Uterus (tissue), 4 donors: Measurements from ENCODE around the gene ZNF729. TPM values are rescaled to one million over a fixed set of nuclear protein-coding genes. Genes with fewer than 3 reads are reported as not detected.

ENCODE experiments used
- DNase-seq, 2 donors: peaks; one replicate each; pipeline ENCODE4 v3.0.0-alpha.2; 2019 to 2020
- H3K27ac ChIP-seq, 2 donors: fragments of 200-600 bp; sonication (generic); 1 replicate in 1 of 2; 2 replicates in 1 of 2; pipeline ENCODE4 v1.5.1; 2016 to 2018
- H3K27me3 ChIP-seq, 2 donors: fragments of 200-600 bp; sonication (generic); one replicate each; pipeline ENCODE4 v1.5.1; 2018 to 2019; ENCODE audit warnings: control low read depth in 1 of 2
- H3K36me3 ChIP-seq, 2 donors: fragments of 200-600 bp; sonication (generic); one replicate each; pipeline ENCODE4 v1.5.1; 2019; ENCODE audit warnings: control low read depth in 1 of 2
- H3K4me1 ChIP-seq, 2 donors: fragments of 200-600 bp; sonication (generic); one replicate each; pipeline ENCODE4 v1.5.1; 2018 to 2019; ENCODE audit warnings: control low read depth in 1 of 2
- H3K4me3 ChIP-seq, 2 donors: fragments of 200-600 bp; sonication (generic); 1 replicate in 1 of 2; 2 replicates in 1 of 2; pipeline ENCODE4 v1.5.1; 2018 to 2019; ENCODE audit warnings: mild to moderate bottlenecking in 1 of 2
- H3K9me3 ChIP-seq, 2 donors: fragments of 200-600 bp; sonication (generic); one replicate each; pipeline ENCODE4 v1.5.1; 2019; ENCODE audit warnings: control low read depth in 1 of 2
- POLR2A ChIP-seq, 2 donors: fragments of 450-650 bp; IDR thresholded peaks; one replicate each; pipeline ENCODE4 v1.6.1; 2016; ENCODE audit warnings: antibody characterized with exemption in 2 of 2, mild to moderate bottlenecking in 1 of 2, moderate library complexity in 1 of 2
- intact Hi-C: fragments of 100-400 bp; cut with DNase I; formaldehyde crosslinking; loops from one replicate; pipeline ENCODE4 v1.15.1; 2023; ENCODE audit warnings: low total_unique reads
- small RNA-seq: library from RNA; depleted of rRNA; stranded (forward); fragments of <200 nt; gene quantifications from one replicate; pipeline ENCODE3, GENCODE V24; 2016
- total RNA-seq, 4 donors: library from RNA; depleted of rRNA in 3 of 4; stranded (reverse); fragments of >200 nt in 3 of 4; gene quantifications; one replicate each; pipeline versions ENCODE4 v1.1.0 to v1.2.4, GENCODE V29; 2014 to 2023
- TF ChIP-seq, protein P1 (sequence below), 4 experiments: fragments of 200-600 bp in 2 of 4; fragments of 450-650 bp in 2 of 4; sonication (generic) in 2 of 4; IDR thresholded peaks; one replicate each; pipeline ENCODE4 v1.5.1; 2016 to 2019; ENCODE audit warnings: antibody characterized with exemption in 4 of 4, mild to moderate bottlenecking in 2 of 4, moderate library complexity in 1 of 4
- donor health status: DM: yes; HTN: yes; CAD: no.

The ZNF729 gene
- total RNA-seq, 4 donors from 2014 or later, result 0.07 TPM; not detected in 3

DNA sequence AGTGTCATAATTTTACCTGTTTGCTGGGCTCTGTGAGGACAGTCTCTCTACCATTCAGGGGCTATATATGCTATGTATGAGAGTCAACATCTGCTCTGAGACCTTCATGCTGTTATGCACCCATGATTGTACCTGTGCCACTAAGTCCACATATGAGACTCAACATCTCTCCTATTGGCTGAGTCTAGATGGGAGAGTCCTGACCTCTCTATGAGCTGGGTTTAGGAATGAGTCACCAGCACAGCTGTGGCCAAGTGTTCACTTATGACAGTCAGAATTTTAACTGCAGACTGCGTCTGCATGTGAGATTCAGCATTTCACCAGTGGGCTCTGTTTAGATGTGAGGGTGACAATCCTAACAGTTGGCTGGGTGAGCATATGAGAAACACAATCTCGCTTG is 49.5 kb downstream of the ZNF729 start:
- Histone ChIP-seq H3K4me3 (no peak overlapping the region), H3K9me3 (no peaks in the 10 kb centered on the region), H3K4me1 (no peaks in the 10 kb centered on the region), H3K36me3 (no peaks in the 10 kb centered on the region), H3K27me3 (no peaks in the 10 kb centered on the region), H3K27ac (no peak overlapping the region)
- intact Hi-C loops, result no loop called here
- TF ChIP-seq, protein P1, sequence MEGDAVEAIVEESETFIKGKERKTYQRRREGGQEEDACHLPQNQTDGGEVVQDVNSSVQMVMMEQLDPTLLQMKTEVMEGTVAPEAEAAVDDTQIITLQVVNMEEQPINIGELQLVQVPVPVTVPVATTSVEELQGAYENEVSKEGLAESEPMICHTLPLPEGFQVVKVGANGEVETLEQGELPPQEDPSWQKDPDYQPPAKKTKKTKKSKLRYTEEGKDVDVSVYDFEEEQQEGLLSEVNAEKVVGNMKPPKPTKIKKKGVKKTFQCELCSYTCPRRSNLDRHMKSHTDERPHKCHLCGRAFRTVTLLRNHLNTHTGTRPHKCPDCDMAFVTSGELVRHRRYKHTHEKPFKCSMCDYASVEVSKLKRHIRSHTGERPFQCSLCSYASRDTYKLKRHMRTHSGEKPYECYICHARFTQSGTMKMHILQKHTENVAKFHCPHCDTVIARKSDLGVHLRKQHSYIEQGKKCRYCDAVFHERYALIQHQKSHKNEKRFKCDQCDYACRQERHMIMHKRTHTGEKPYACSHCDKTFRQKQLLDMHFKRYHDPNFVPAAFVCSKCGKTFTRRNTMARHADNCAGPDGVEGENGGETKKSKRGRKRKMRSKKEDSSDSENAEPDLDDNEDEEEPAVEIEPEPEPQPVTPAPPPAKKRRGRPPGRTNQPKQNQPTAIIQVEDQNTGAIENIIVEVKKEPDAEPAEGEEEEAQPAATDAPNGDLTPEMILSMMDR (IDR thresholded peaks at IDR 0.05), result no peak
- TF ChIP-seq POLR2A (IDR thresholded peaks at IDR 0.05), result no peak
- no peak for DNase-seq

DNA sequence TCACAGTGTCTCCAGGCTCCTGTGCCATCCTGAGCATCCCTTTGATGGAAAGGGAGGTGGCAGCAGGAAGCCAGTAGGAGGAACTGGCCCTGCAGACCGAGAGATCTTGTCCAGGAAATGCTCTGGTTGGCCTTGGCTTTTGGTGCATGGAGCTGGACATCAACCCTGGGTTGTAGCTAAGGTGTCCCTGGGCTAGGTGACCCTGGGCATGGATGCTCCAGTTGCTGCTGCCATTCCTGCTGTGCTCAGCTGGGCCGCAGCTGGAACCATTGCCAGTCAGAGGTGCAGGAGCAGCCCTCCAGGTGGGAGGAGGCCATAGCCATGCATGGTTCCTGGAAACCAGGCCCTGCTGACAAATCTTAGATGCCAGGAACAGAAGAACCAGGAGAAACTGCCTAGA is 68.4 kb downstream of the ZNF729 start:
- Histone ChIP-seq H3K27ac (no peak overlapping the region), H3K9me3 (no peaks in the 10 kb centered on the region), H3K4me3 (no peak overlapping the region), H3K36me3 (no peaks in the 10 kb centered on the region), H3K4me1 (no peaks in the 10 kb centered on the region), H3K27me3 (no peaks in the 10 kb centered on the region)
- DNase-seq, result no peak
- no peak for TF ChIP-seq POLR2A (IDR thresholded peaks at IDR 0.05)
- TF ChIP-seq, protein P1 (IDR thresholded peaks at IDR 0.05), result no peak
- intact Hi-C loops, result no loop called here

Small RNAs within 50 kb of the gene (small RNA-seq; reads per million reads assigned to genes)
- not detected for gene AC011494.1

Other genes with a start within 250 kb of the ZNF729 start
- gene ZNF257, start 234.0 kb upstream of the ZNF729 start, total RNA-seq, result 1 to 10 TPM in 2 of 4 donors, under 1 TPM in 1, not detected in 1; 0.88 to 8.6 (median 5.1) TPM
- gene ZNF676, start 89.5 kb upstream of the ZNF729 start, total RNA-seq, result 10 to 100 TPM in 2 of 4 donors, 1 to 10 TPM in 2; 1.2 to 13.6 (median 7.7) TPM
- gene ZNF98, start 135.9 kb downstream of the ZNF729 start, total RNA-seq, result 1 to 10 TPM; 3.8 to 7.4 (median 5.7) TPM